Measurements from ENCODE around the gene DNAH12.
"Not testable (repeated sequence)": the region's sequence is repeated elsewhere in the genome, so short reads cannot be mapped to it uniquely, and the experiment has no call there.

The DNAH12 gene

DNA sequence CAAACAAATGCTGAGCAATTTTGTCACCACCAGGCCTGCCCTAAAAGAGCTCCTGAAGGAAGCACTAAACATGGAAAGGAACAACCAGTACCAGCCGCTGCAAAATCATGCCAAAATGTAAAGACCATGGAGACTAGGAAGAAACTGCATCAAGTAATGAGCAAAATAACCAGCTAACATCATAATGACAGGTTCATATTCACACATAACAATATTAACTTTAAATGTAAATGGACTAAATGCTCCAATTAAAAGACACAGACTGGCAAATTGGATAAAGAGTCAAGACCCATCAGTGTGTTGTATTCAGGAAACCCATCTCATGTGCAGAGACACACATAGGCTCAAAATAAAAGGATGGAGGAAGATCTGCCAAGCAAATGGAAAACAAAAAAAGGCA lies 217.6 kb downstream of the DNAH12 start:
- not testable (repeated sequence) for DNase-seq (ENCODE audit: low read depth in 1 of 2, low spot score in 1 of 2)

DNA sequence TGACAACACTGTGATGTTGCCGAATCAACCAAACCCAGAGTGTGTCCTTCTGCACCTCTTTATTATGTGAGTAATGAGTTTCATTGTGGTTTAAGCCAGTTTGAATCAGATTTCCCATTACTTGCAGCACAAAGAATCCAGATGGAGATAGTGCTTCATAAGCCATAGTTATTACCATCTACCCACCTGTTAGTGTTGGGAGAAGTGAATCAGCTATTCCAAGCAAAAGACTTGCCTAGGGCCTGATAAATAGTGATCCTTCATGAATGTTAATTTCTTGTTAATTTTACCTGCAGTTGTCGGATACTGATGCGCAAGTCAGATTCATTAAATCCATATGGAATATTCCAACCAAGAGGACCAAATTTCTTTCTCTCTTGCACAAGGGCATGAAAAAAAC lies 229.9 kb downstream of the DNAH12 start:
- DNase-seq (ENCODE audit: low read depth in 1 of 2, low spot score in 1 of 2): no peak

DNA sequence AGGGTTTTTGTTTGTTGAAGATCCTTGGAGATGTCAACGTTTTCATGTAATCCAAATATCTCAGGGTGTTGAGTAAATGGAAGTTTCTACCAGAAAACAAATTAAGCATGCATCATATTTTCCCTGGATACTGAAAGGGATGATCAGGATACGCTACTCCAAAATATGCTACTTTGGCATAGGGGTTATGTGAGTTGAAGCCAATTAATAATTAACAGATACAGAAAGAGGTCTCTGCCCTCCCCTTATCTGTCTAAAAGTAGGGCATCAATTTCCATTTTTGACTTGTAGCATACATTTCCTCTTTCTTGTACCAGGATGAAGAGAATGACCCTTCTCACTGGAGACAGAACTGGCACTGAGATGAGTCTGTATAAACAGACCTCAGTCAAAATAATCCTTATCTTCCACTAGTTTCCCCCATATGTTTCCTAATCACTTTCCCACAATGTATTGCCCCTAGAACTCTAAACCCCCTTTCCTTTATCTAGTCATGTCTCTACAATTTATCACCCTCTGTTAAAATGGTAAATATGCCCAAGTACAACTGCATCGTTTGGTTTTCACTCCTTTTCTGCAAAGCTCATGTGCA lies 234.3 kb downstream of the DNAH12 start:
- DNase-seq (ENCODE audit: low read depth in 1 of 2, low spot score in 1 of 2): no peak

DNA sequence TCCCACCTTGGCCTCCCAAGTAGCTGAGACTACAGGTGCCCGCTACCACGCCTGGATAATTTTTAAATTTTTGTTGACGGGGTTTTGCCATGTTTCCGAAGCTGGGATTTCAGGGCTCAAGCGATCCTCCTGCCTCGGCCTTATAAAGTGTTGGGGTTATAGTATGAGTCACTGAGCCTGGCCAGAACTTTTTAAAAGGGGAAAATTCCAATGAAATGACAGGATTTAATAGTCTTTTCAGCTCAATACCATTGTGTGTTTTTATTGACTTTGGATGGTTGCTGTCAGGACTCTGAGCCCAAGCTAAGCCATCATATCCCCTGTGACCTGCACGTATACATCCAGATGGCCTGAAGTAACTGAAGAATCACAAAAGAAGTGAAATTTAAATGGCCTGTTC lies 240.6 kb downstream of the DNAH12 start:
- not testable (repeated sequence) for DNase-seq (ENCODE audit: low read depth in 1 of 2, low spot score in 1 of 2)

DNA sequence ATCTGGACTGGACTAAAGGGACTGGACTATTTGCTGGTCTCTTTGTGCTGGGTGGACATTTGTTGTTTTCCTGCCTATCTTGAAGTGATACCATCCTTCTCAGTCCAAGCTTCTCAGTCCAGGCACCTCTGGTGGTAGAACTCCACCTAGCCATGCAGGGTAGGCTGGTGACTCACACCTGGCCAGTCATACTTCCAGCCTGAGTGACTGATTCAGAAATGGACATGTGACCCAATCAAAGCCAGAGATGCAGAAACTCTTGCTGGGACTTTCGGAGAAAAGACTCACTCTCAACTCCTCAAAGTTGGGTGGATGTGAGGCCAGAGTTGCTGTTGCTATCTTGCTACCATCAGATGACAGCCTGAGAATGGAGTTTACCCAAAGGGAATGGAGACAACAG lies 246.1 kb downstream of the DNAH12 start:
- DNase-seq (ENCODE audit: low read depth in 1 of 2, low spot score in 1 of 2): no peak

DNA sequence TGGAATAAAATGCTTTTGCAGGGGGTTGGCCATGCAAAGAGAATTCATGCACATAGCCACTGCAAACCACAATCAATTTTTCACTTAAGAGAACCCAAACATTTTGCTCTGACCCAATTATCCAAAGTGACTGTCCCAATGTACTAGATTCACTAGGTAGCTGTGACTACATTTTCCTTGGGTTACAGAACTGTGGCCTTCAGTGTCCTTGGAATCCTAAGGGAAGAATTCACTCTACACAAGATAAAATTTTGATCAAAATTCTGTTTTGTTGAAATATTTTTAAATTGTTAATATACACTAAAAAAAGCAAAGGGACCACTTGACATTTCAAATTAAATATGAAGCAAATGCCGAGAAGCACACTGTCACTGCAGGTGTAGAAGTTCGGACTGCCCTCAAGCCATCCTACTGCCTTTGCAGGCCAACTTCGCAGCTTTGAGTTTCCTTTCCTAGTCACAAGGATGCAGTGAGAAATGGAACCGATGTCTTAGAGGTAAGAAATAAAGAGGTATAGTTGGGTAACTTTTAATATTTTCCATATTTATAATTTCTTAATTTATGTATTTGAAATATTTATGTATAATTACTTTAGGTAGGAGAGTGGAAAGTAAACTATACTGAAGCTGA lies 251.1 kb downstream of the DNAH12 start:
- no peak for DNase-seq (ENCODE audit: low read depth in 1 of 2, low spot score in 1 of 2)

DNA sequence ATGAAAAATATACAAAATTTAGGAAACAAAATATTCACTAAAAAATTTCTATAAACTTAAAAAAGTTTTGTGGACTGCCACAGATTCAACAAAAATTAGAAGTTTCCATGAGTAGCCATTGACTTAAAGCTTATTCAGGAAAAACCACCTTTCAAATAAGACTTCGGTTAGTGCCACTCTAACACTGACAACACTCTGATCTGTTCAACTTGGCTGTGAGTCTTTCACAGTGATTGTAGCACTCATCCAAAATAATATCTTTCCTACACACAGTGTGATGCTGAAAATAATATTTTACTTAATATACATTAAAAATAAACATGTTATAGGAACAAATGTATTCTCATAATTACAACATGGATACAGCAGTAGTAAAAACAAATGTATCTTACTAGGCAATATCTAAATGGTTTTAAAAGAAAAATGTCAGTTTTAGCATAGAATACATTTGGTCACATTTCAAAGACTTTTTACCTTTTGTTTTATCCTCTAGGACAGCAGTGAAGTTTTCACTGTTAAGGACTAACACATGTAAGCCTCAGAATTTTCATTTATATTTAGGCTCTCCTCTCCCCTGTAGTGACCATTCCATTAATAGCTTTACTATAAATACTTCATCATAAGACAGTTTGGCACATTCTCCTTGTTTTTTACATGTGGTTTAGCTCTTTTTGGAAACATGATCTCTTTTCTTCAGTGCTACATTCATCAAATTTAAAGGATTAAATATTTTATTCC lies 251.8 kb downstream of the DNAH12 start, which contains the start of gene ASB14:
Gene ASB14, minus strand, starts transcription at position 527 of the 738 bp plus-strand sequence. CDS start 652 bp downstream, outside the sequence.
- no peak for DNase-seq (ENCODE audit: low read depth in 1 of 2, low spot score in 1 of 2)

DNA sequence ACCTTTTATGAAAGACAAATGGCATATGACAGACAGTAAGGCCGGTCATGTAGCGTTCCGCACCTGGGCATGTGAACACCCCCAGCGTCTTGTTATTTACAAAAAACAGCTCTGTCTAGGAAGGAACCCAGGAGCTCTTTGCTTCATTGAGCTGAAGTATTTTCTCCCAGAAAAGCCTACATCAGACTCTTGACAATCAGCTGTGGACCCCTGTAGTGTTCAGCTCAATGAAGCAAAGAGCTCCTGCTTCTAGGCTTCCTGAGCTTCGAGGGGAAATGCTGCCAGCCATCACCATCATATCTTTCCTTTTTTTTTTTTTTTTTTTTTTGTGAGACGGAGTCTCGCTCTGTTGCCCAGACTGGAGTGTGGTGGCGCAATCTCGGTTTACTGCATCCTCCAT lies 255.7 kb downstream of the DNAH12 start:
- DNase-seq (ENCODE audit: low read depth in 1 of 2, low spot score in 1 of 2): no peak

DNA sequence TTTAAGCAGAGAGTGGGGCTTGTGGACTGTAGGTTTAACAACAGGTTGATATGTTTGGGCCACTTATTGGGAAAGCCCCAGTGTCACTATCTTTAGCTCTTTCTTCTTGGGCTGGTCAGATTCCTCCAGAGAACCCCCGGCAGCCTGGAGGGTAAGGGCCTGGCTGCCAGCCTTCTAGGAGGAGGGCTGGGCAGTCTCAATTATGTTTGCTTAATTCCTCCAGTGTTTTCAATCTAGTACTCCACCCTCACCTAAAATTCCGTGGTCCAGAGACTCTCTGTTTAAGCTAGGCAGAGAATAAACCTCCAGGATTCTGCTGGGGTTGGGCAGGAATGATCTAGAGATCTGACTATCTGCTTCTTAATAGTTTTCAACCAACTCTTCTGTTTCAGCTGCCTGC lies 256.9 kb downstream of the DNAH12 start:
- DNase-seq (ENCODE audit: low read depth in 1 of 2, low spot score in 1 of 2): no peak

DNA sequence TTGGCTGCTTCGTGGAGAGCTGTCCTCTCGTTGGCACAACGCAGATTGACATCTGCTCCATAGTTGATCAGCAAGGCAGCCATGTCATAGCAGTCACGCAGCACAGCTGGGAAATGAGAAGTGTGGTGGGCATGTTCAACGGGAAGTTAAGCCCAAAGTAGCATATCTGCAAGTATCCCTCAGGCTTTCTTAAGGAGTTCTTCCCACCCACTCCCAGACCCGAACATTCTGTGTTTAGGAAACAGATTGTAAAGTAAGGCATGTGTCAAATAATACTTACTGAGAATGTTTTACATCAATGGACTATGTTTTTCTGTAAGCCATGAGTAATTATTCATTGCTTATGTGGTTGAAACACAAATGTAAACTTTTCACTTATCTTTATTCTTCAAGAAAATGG lies 260.8 kb downstream of the DNAH12 start:
- no peak for DNase-seq (ENCODE audit: low read depth in 1 of 2, low spot score in 1 of 2)

DNA sequence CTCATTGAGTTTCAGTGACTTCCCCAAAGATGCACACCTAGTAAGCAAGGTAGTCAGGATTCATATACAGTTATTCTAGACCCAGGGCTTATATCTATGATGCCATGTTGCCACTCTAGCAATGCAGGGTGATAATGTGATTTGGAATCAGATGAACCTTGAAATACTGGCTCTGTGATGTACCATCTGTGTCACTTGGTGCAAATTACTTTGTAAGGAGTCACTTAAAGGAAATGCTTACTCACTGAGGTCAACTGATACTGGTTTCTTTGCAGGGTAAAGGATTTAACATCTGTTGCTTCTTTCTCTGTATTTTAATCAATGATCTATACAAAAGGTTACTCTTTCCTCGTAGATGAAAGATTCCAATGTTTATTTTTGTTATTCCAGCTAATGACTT lies 262.4 kb downstream of the DNAH12 start:
- no peak for DNase-seq (ENCODE audit: low read depth in 1 of 2, low spot score in 1 of 2)

DNA sequence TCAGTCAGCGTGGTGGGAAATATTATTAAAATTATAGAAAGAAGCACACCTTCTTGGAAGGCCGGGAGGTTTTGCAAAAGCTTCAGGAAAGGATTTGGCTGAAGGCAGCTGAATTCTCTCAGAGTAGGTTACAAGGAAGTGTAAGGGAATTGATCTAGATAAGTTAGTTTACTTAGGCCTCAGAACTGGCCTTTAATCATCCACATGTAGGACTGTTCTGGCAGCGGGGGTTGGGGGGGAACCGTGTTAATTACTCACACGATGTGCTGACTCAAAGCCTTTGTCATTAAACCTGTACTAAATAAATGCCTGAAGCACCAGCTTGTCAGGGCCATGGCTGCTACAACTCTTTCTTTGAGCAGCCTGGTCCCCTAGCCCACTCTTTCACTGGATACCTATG lies 264.5 kb downstream of the DNAH12 start:
- DNase-seq (ENCODE audit: low read depth in 1 of 2, low spot score in 1 of 2): no peak

DNA sequence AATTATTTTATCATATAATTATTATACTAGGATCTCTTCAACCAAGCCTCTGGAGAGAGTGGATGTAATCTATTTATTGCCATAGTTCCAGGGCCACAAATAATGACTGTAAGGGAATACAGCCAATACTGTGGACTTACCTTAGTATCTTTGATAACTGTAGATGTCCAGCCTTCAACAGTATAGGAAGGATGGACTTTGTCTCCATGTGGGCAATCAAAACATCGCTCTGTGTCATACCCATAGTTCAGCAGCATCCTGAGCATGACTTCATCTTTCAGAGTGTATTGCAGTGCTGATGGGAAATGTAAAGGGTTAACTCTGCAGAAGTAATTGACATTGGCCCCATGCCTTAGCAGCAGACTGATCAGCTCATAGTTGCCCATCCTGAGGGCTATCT lies 265.9 kb downstream of the DNAH12 start:
- no peak for DNase-seq (ENCODE audit: low read depth in 1 of 2, low spot score in 1 of 2)

DNA sequence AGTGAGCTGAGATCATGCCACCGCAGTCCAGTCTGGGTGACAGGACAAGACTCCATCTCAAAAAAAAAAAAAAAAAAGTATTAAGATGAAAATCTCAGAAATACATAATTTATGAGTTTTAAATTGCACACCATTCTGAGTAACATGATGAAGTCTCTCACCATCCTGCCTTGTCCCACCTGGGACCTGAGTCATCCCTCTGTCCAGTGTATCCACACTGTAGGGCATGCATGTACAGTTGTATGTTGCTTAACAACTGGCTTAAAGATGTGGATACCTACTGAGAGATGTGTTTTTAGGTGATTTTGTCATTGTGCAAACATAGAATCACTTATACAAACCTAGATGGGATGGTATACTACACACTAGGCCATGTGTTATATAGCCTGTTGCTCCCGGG lies 268.8 kb downstream of the DNAH12 start:
- DNase-seq (ENCODE audit: low read depth in 1 of 2, low spot score in 1 of 2): no peak

DNA sequence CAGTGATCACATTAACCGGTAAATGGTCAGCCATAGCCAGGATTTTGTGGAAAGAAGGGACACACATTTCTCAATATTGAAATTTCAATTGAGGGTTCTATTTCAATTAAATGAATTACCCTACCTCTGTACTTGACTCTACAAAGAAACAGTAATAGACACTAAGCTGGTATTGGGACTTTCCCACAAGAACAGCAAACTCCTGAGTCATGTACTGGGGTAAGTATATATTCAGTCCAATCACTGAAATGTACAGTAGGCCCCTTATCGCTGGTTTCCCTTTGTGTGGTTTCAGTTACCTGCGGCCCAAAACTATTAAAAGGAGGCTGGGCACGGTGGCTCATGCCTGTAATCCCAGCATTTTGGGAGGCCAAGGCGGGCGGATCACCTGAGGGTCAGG lies 269.3 kb downstream of the DNAH12 start:
- no peak for DNase-seq (ENCODE audit: low read depth in 1 of 2, low spot score in 1 of 2)

DNA sequence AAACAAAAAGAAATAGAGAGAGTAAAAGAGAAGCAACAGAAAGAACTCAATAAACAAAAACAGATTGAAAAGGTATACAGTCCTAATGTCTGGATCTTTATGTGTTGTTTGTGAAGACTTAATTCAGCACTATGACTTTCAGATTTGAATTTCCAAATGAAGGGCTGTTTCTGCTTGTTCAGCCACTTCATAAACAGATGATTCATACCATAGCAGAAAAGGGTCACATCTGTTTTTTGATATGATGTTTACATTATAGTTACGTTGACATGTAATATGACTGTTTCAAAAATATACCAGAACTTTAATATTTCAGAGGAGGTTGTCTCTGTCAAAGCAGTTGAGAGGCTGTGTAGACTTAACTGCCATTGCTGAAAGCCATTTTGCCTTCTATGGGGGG lies 275.7 kb downstream of the DNAH12 start:
- no peak for DNase-seq (ENCODE audit: low read depth in 1 of 2, low spot score in 1 of 2)

DNA sequence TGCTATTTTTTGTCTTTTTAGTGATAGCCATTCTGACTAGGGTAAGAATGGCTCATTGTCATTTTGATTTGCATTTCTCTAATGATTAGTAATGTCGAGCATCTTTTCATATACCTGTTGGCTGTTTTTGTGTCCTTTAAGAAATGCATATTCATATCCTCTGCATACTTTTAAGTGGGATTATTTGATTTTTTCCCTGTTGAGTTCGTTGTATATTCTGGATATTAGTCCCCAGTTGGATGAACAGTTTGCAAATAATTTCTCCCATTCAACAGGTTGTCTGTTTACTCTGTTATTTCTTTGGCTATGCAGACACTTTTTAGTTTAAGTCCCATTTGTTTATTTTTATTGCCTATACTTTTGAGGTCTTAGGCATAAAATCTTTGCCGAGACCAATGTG lies 282.2 kb downstream of the DNAH12 start:
- DNase-seq (ENCODE audit: low read depth in 1 of 2, low spot score in 1 of 2): no peak

DNA sequence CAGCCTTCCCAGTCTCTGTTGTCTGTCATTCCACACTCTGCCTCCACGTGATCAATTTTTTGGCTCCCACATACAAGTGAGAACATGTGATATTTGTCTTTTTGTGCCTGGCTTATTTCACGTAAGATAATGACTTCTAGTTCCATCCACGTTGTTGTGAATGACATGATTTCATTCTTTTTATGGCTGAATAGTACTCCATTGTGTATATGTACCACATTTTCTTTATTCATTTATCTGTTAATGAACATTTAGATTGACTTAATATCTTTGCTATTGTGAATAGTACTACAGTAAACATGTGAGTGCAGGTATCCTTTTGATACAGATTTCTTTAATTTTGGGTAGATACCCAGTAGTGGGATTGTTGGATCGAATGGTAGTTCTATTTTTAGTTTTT lies 283.0 kb downstream of the DNAH12 start:
- no peak for DNase-seq (ENCODE audit: low read depth in 1 of 2, low spot score in 1 of 2)

DNA sequence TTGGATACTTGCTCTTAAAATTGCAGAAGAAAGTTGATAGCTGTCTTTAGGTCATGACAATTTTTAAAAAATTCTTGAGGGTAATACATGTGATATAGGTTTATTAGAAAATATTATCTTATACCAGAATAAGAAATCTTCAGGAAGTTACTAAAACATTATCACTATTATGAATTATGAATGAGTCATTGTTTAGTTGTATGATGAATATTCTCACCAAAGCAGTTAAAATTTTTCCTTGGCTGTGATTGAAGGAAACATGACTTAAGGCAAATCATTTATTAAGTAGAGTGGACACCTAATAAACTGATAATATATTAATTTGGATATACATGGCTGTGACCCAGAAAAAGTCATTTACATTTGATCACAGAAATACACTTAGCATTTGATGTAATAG lies 286.5 kb downstream of the DNAH12 start:
- no peak for DNase-seq (ENCODE audit: low read depth in 1 of 2, low spot score in 1 of 2)

DNA sequence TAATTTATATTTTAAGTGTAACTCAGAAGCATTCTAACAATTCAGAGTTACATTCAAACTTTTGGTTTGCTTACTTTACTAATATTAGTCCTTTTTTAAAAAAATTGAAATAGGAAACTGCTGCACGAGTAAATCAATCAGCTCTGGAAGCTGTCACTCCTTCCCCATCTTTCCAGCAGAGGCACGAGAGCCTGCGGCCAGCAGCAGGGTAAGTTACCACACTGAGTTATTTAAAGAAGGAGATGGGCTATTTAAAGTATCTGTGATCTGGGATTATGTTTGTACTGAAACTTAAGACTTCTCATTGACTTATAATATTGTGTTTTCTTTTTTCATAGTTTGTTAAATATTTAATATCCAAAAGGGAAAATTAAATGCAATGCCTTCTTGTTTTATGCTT lies 287.3 kb downstream of the DNAH12 start:
- no peak for DNase-seq (ENCODE audit: low read depth in 1 of 2, low spot score in 1 of 2)

DNA sequence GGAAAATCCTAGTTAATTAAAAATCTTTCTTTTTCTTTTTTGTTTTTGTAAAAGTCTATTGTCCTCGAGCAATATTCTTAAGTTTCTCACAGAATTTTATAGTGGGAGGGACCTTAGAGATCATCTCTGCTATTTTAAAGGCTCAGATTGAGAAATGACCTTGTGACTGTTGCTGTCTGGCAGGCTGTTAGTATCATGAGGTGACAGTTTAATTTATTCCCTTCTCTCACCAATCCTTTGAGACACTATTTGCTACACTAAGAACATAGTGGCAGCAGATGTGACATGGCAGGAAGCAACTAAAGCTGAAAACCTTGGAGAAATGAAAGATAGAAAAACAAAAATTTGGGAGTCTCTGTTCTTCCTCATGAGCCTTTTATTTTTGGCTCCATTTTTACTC lies 291.7 kb downstream of the DNAH12 start:
- DNase-seq (ENCODE audit: low read depth in 1 of 2, low spot score in 1 of 2): no peak

DNA sequence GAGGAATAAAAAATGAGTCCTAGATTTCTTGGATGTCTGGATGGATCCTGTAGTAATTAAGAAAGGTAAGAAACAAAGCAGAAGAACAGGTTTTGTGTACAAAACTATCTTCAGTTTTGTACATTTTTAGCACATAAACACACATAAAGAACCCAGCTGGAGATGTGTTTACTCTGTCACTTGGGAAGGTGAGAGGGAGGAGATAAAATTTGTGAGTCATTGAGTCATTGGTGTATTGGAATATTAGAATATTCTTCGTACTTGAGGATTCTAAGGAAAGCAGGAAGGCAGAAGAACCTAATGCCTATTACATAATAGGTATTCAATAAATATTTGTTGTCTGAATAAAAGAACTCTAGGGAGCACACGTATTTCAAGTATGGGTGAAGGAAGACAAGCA lies 299.2 kb downstream of the DNAH12 start:
- DNase-seq (ENCODE audit: low read depth in 1 of 2, low spot score in 1 of 2): no peak

All from activated T-helper 1 cell treated with anti-CD3 and anti-CD28 coated beads, Interleukin-2, amount 50 U/mL, for 16 hours (primary cell).